AG10803 (cell line): ENCODE measurements around the gene PNPO.

ENCODE experiments used
- DNase-seq: peaks from one replicate; pipeline ENCODE4 v3.0.0; 2010; ENCODE audit warnings: low read depth
- H3K4me3 ChIP-seq: 2 replicates; pipeline ENCODE4 v1.5.1; 2011; ENCODE audit warnings: mild to moderate bottlenecking, low read length, control low read depth
- TF ChIP-seq, protein P1 (sequence below): conservative IDR thresholded peaks from 2 replicates; pipeline ENCODE4 v1.5.1; 2011; ENCODE audit warnings: mild to moderate bottlenecking, low read length, control low read depth, inconsistent platforms

Gene PNPO

DNA sequence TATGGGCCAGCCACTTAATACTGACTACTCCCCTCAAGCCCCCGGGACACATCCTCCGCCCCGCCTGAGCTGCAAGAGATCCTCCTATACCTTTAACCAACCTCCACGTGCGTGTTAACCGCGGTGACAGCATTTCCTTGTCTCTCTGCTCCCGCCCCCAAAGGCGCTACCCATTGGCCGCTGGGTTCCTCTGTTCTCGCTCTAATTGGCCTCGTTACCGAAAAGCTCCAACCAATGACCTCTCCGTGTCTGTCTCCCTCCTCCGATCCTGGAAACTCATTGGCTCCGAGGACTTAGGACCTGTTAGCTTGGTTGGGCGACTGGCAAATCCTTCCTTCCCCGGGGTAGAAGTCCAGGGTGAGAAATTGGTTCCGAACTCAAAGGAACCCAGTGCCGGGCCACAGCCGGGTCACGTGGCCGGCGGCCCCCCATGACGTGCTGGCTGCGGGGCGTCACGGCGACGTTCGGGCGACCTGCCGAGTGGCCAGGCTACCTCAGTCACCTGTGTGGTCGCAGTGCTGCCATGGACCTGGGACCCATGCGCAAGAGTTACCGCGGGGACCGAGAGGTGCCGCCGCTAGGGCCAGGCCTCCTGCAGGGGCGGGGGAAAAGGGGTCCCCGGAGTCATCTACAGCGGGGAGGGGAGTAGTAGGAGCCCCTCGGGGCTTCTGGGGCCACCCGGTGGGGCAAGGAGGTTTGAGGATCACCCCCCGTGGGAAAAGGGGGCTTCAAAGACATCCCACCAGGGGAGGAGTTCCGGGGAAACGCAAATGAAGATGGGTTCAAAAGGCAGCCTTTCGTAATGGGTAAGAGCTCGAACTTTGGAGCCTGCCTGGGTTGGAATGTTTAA lies at the start of gene PNPO:
TSS of gene PNPO (plus strand) at position 326 of the 850 bp plus-strand sequence. CDS start at position 431, 105 bp downstream.
- peak; percentile 98 for DNase-seq
- peak within 1 kb of the TSS; percentile 88 for H3K4me3 ChIP-seq
- TF ChIP-seq, protein P1, sequence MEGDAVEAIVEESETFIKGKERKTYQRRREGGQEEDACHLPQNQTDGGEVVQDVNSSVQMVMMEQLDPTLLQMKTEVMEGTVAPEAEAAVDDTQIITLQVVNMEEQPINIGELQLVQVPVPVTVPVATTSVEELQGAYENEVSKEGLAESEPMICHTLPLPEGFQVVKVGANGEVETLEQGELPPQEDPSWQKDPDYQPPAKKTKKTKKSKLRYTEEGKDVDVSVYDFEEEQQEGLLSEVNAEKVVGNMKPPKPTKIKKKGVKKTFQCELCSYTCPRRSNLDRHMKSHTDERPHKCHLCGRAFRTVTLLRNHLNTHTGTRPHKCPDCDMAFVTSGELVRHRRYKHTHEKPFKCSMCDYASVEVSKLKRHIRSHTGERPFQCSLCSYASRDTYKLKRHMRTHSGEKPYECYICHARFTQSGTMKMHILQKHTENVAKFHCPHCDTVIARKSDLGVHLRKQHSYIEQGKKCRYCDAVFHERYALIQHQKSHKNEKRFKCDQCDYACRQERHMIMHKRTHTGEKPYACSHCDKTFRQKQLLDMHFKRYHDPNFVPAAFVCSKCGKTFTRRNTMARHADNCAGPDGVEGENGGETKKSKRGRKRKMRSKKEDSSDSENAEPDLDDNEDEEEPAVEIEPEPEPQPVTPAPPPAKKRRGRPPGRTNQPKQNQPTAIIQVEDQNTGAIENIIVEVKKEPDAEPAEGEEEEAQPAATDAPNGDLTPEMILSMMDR: no peak

GRCh38 chr17:47894498-47895346 lies 46.6 kb upstream of the PNPO start:
- TF ChIP-seq, protein P1: no peak
- peak overlapping the region; percentile 98 for H3K4me3 ChIP-seq
- DNase-seq: no peak

GRCh38 chr17:47895347-47895855 lies 46.0 kb upstream of the PNPO start:
- DNase-seq: no peak
- TF ChIP-seq, protein P1: no peak
- peak overlapping the region; percentile 98 for H3K4me3 ChIP-seq

GRCh38 chr17:47895856-47896671 lies 45.3 kb upstream of the PNPO start, which contains the start of gene SP2:
Gene SP2 (plus strand): TSS chr17:47896236. CDS start chr17:47896287, 51 bp downstream.
- TF ChIP-seq, protein P1: no peak
- peak within 1 kb of the TSS; percentile 98 for H3K4me3 ChIP-seq
- DNase-seq: peak; percentile 100

DNA sequence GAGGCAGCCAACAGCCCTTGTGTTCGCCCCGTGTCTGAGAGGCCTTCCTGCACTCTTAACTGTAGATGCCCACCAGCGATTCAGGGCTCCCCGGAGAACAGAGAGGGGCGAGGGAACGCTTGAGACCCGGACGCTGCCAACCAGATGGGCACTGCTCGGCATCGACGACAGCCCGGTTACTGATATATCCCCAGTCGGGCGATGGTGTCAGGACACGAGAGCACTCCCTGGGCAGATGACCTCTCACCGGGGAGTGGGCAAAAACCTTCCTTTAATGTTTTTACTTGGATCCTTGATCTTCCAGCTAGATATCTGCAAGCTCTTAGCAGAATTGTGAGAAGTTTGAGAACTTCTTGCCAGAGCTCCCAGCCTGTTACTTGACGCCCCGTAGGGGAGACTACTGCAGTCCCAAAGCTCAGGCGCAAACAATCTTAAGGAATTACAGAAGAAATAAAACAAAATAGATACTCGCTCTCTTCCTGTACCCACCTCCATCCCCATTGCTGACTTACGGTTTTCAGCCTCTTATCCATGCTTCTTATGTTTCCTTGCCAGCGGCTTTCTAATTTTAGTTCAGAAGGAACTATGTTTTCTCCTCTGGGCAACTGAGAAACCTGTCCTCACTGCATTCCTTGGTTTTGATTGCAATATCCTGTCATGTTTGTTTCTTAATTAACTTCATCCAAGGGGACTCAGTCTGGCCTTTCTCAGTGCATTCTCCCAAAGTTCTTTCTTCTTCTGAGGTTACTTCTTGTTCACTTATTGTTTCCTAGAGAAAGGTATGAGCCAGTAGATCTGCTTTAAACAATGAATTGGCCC lies 44.5 kb upstream of the PNPO start:
- DNase-seq: peak; percentile 47
- peak overlapping the region; percentile 96 for H3K4me3 ChIP-seq
- TF ChIP-seq, protein P1: no peak

DNA sequence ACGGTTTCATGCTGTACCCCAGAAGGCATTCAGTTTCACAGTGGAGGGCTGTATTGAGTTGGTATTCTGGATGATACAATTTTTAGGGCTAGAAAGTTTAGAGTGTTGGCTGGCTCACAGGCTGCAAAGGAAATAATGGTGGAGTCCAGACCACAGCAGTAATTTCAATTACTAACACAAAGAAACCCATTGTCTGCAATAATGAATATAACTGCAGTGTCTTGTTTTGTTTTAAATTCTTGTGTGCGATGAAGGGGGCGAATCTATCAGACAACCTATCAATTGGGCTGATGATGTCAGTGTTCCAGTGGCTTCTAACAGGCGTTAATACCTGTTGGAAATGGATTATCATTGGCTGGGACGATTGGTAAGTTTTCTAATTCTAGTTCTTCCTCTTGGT lies 43.8 kb upstream of the PNPO start:
- H3K4me3 ChIP-seq: peak overlapping the region; percentile 96
- no peak for DNase-seq
- TF ChIP-seq, protein P1: no peak
